HepG2 (cell line): ENCODE data around the gene GCLM. TPM values are rescaled to one million over a fixed set of nuclear protein-coding genes. Genes with fewer than 3 reads are reported as not detected.

Source experiments
- ATRX ChIP-seq: sonication (generic); formaldehyde crosslinking; IDR thresholded peaks from 2 replicates; pipeline ENCODE4 v1.4.0; 2020; ENCODE audit warnings: missing genetic modification reagents, borderline replicate concordance
- CBFB ChIP-seq: sonication (generic); formaldehyde crosslinking; IDR thresholded peaks from 2 replicates; pipeline ENCODE4 v1.4.0; 2020; ENCODE audit warnings: missing genetic modification reagents
- CERS6 ChIP-seq: sonication (generic); formaldehyde crosslinking; IDR thresholded peaks from 2 replicates; pipeline ENCODE4 v1.5.0; 2020; ENCODE audit warnings: missing genetic modification reagents
- CTCF ChIP-seq: sonication (generic); formaldehyde crosslinking; IDR thresholded peaks from 2 replicates; pipeline ENCODE4 v1.5.0; 2020; ENCODE audit warnings: mild to moderate bottlenecking, missing genetic modification reagents, moderate library complexity
- E2F2 ChIP-seq: sonication (generic); formaldehyde crosslinking; IDR thresholded peaks from 2 replicates; pipeline ENCODE4 v1.4.0; 2020; ENCODE audit warnings: missing genetic modification reagents, borderline replicate concordance
- GFI1 ChIP-seq: sonication (generic); formaldehyde crosslinking; IDR thresholded peaks from 2 replicates; pipeline ENCODE4 v1.5.0; 2020; ENCODE audit warnings: missing genetic modification reagents, mild to moderate bottlenecking, borderline replicate concordance
- HES4 ChIP-seq: sonication (generic); formaldehyde crosslinking; IDR thresholded peaks from 2 replicates; pipeline ENCODE4 v1.9.0; 2021; ENCODE audit warnings: mild to moderate bottlenecking, missing genetic modification reagents, borderline replicate concordance
- HNF4A ChIP-seq: sonication (generic); formaldehyde crosslinking; IDR thresholded peaks from 2 replicates; pipeline ENCODE4 v1.4.0; 2020; ENCODE audit warnings: missing genetic modification reagents
- MAF1 ChIP-seq: sonication (generic); formaldehyde crosslinking; IDR thresholded peaks from 2 replicates; pipeline ENCODE4 v1.5.0; 2020; ENCODE audit warnings: missing genetic modification reagents, borderline replicate concordance
- MAFF ChIP-seq: IDR thresholded peaks from 2 replicates; pipeline ENCODE4 v1.6.1; 2011; ENCODE audit warnings: low read depth, low read length, improper control_type of control experiment
- MAFK ChIP-seq, 2 experiments: IDR thresholded peaks in 1 of 2; conservative IDR thresholded peaks in 1 of 2; 2 replicates each; pipeline ENCODE4 v1.6.1; 2011; ENCODE audit warnings: improper control_type of control experiment in 2 of 2, low read length in 2 of 2
- PHF21A ChIP-seq: sonication (generic); formaldehyde crosslinking; IDR thresholded peaks from 2 replicates; pipeline ENCODE4 v1.5.0; 2020; ENCODE audit warnings: mild to moderate bottlenecking, missing genetic modification reagents
- POGZ ChIP-seq: sonication (generic); formaldehyde crosslinking; IDR thresholded peaks from 2 replicates; pipeline ENCODE4 v1.4.0; 2020; ENCODE audit warnings: mild to moderate bottlenecking, missing genetic modification reagents
- RBAK ChIP-seq: sonication (generic); formaldehyde crosslinking; IDR thresholded peaks from 2 replicates; pipeline ENCODE4 v1.5.1; 2020; ENCODE audit warnings: mild to moderate bottlenecking, missing genetic modification reagents
- RFX5 ChIP-seq: IDR thresholded peaks from 2 replicates; pipeline ENCODE4 v1.6.1; 2011; ENCODE audit warnings: low read depth, low read length, improper control_type of control experiment
- SOX6 ChIP-seq, 2 experiments: fragments of 450-650 bp in 1 of 2; sonication (generic) in 1 of 2; formaldehyde crosslinking in 1 of 2; IDR thresholded peaks; 2 replicates each; pipeline versions ENCODE4 v1.4.0 to v1.6.1; 2017 to 2020; ENCODE audit warnings: antibody characterized with exemption in 1 of 2, mild to moderate bottlenecking in 1 of 2, missing genetic modification reagents in 1 of 2
- TBX3 ChIP-seq: fragments of 450-650 bp; IDR thresholded peaks from 2 replicates; pipeline ENCODE4 v1.6.1; 2017; ENCODE audit warnings: antibody characterized with exemption, mild to moderate bottlenecking, inconsistent platforms, borderline replicate concordance
- ZIK1 ChIP-seq: sonication (generic); formaldehyde crosslinking; IDR thresholded peaks from 2 replicates; pipeline ENCODE4 v1.5.0; 2020; ENCODE audit warnings: mild to moderate bottlenecking, low read depth, missing genetic modification reagents, borderline replicate concordance
- ZNF263 ChIP-seq: sonication (generic); formaldehyde crosslinking; IDR thresholded peaks from 2 replicates; pipeline ENCODE4 v1.4.0; 2020; ENCODE audit warnings: missing genetic modification reagents
- ZNF329 ChIP-seq: sonication (generic); formaldehyde crosslinking; IDR thresholded peaks from 2 replicates; pipeline ENCODE4 v1.9.0; 2021; ENCODE audit warnings: low read depth, mild to moderate bottlenecking, missing genetic modification reagents
- ZNF510 ChIP-seq: sonication (generic); formaldehyde crosslinking; IDR thresholded peaks from 2 replicates; pipeline ENCODE4 v1.4.0; 2020; ENCODE audit warnings: low read depth, mild to moderate bottlenecking, missing genetic modification reagents
- ZNF703 ChIP-seq: sonication (generic); formaldehyde crosslinking; IDR thresholded peaks from 2 replicates; pipeline ENCODE4 v1.5.1; 2020; ENCODE audit warnings: missing genetic modification reagents, mild to moderate bottlenecking, moderate library complexity, borderline replicate concordance
- polyA plus RNA-seq, 8 experiments: library from polyadenylated mRNA; depleted of rRNA in 3 of 8; stranded (reverse) in 7 of 8; unstranded in 1 of 8; fragments of >200 nt; fragmentation: Illumina TruSeq in 4 of 8; extraction: Trizol in 4 of 8; gene quantifications; 2 replicates each; pipeline versions ENCODE4 v1.2.1 to v1.2.3, GENCODE V29; 2011 to 2016; ENCODE audit warnings: low read depth in 4 of 8, missing spikeins in 1 of 8, mixed read lengths in 1 of 8; ENCODE audit not compliant: insufficient read depth in 1 of 8
- total RNA-seq, 5 experiments: library from RNA; depleted of rRNA; stranded (reverse); fragments of >200 nt; fragmentation: Illumina TruSeq; extraction: Trizol; gene quantifications; 2 replicates each; pipeline ENCODE4 v1.2.3, GENCODE V29; 2016; ENCODE audit warnings: low read depth in 1 of 5
- TF ChIP-seq, protein P1 (sequence below): IDR thresholded peaks from 2 replicates; pipeline ENCODE4 v1.6.1; 2016

GCLM gene
- total and polyA plus RNA-seq, 2 of the 13 experiments (the other 11 are each of a cell fraction or from before 2014, with no cell fraction given): 8.7 to 29.9 TPM

- TF ChIP-seq PHF21A (CRISPR knock-in tag) (no peak), ZNF703 (CRISPR knock-in tag) (no peak), MAFK (conservative IDR thresholded peaks at IDR 0.05 in 1 of 2, IDR thresholded peaks at IDR 0.05 in 1 of 2; ENCODE audit: low read length in 2 of 2) (peak; percentile 82 to 91), HES4 (CRISPR knock-in tag) (no peak), CTCF (CRISPR knock-in tag) (no peak), CERS6 (CRISPR knock-in tag) (no peak), SOX6 (IDR thresholded peaks at IDR 0.05) (no peak), SOX6 (CRISPR knock-in tag; IDR thresholded peaks at IDR 0.05) (0 out of 2 replicates have a peak, but pooled peaks have one; percentile 26), E2F2 (no peak), ATRX (CRISPR knock-in tag) (no peak), MAFF (peak; percentile 86), ZIK1 (no peak), CBFB (CRISPR knock-in tag) (no peak), RFX5 (no peak), ZNF329 (no peak), MAF1 (CRISPR knock-in tag) (no peak), ZNF510 (CRISPR knock-in tag) (no peak), HNF4A (no peak), ZNF263 (CRISPR knock-in tag) (peak; percentile 85), GFI1 (CRISPR knock-in tag) (no peak), POGZ (no peak), RBAK (CRISPR knock-in tag) (no peak), TBX3 (no peak)
- TF ChIP-seq, protein P1, sequence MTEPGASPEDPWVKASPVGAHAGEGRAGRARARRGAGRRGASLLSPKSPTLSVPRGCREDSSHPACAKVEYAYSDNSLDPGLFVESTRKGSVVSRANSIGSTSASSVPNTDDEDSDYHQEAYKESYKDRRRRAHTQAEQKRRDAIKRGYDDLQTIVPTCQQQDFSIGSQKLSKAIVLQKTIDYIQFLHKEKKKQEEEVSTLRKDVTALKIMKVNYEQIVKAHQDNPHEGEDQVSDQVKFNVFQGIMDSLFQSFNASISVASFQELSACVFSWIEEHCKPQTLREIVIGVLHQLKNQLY (CRISPR knock-in tag): no peak
These were observed 48.9 kb upstream of the GCLM start (continued) for GRCh38 chr1:93958032-93958725.
